Activated T-cell treated with anti-CD3 and anti-CD28 coated beads for 4 hours (primary cell): ENCODE results near the gene REL.
A peak's percentile ranks its signal among the peaks of the same experiment; 100 is the strongest.
"Not testable (repeated sequence)": the region's sequence is repeated elsewhere in the genome, so short reads cannot be mapped to it uniquely, and the experiment has no call there.

Source experiments
- DNase-seq: peaks from one replicate; pipeline ENCODE4 v3.0.0-alpha.2; 2020

Gene REL

GRCh38 chr2:60868589-60869273 is 12.6 kb upstream of the REL start:
- DNase-seq: no peak

DNA sequence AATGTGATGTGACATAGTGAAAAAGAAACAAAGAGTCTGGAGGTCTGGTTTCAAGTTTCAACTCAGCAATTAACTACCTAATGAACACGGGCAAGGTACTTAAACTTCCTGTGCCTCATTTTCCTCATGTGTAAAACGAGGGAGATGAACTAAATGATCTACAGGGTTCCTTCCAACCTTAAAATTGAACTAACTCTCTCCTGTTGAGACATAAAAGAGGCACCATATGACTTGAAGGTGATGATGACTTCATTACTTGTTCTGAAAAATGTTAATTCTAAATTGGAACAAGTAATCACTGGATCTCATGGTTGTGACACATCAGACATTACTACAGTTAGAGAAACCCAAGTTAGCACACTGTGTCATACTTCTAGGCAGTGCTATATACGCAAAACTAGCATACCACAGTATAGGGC is 8.9 kb upstream of the REL start:
- DNase-seq: no peak

DNA sequence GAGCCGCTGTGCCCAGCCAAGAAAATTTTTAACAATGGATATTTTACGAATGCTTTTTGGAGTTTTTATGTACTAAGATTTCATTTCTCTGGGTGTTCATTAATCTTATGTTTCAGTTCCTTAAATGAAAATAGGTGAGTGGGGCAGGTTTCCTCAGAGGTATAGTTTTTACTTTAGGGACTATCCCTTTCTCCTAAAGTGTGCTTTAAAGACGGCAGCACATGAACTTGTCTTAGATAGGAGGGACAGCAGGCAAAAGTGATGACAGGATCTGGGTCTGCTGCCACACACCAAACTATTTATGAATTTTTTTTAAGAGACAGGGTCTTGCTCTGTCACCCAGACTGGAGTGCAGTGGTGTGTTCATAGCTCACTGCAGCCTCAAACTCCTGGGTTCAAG is 8.0 kb upstream of the REL start:
- DNase-seq: no peak

GRCh38 chr2:60875520-60875919 is 5.9 kb upstream of the REL start:
- DNase-seq: no peak

GRCh38 chr2:60880643-60881046 is 729 bp upstream of the REL start:
- no peak for DNase-seq

- no peak for DNase-seq
Observed at GRCh38 chr2:60882971-60883753, 1.8 kb downstream of the REL start.

DNA sequence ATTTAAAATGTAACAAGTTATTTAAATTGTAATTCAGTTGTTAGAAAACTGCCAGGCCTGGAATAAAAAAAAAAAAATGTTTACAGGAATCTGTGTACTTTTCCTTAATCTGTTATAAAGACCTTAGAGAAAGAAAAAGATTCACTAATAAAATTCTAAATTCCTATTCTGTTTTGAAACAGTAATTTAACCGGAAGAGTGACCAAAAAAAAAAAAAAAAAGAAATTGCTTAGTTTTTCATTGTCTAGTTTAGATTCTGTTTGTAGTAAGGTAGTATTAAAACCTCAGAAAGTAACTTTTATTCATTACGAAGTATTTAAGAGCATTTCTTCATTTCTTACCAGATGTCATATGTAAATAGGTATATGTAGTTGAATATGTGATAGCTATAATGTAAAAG is 2.5 kb downstream of the REL start:
- DNase-seq: no peak

DNA sequence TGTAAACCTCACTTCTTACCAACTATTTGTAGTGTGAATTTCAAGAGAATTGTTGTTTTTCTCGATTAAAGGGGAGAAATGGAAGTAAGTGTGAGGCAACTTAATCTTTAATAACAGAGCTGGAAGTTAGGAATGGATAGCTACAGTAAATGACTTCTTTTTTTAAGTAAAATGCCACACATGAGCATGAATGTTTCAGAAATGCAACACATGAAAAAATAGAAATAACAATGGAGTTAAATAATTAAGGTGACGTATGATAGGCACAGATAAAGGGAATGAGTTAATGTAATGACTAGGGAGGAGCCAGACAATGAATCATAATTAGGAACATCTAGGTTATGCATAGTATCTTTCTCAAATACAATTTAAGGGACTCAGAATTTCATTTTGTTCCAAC is 3.4 kb downstream of the REL start:
- DNase-seq: no peak

GRCh38 chr2:60885683-60886082 is 4.3 kb downstream of the REL start:
- DNase-seq: no peak

- no peak for DNase-seq
Observed at GRCh38 chr2:60886991-60887390, 5.6 kb downstream of the REL start.

DNA sequence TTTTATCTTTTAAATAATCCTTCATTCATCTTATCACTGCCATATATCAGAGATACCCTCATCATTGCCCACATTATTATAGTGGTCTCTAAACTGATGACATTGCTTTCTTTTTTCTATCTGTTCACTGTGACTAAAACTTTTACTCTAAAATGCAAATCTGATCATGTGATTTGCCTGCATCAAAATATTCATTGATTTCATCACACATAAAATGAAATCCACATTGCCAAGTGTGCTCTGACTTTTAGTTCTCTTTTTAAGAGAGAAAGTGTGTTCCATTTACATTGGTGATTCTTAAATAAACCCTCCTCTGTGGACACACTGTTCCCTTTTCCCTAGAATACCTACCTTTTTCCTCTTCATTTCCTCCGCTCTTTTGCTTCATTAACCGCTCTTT is 7.5 kb downstream of the REL start:
- DNase-seq: no peak

GRCh38 chr2:60889581-60890392 is 8.4 kb downstream of the REL start:
- not testable (repeated sequence) for DNase-seq

DNA sequence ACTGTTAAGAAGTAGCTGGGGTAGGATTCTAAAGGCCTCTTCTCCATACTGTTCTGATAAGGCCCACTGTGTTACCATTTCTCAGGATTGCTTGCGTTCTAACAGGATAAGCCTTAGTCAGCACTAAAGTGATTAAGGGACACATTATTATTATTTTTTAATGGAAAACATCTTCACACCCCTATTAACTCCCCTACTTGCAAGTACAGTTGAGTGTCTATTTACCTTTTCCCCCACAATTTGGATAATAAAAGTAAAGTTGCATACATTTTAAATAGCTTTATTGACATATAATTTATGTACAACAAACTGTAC is 9.0 kb downstream of the REL start:
- DNase-seq: no peak

GRCh38 chr2:60891180-60891579 is 9.8 kb downstream of the REL start:
- no peak for DNase-seq

- no peak for DNase-seq
Observed at GRCh38 chr2:60898567-60898966, 17.2 kb downstream of the REL start.

- DNase-seq: peak; percentile 73
Observed at GRCh38 chr2:60899230-60899891, 18.0 kb downstream of the REL start.

DNA sequence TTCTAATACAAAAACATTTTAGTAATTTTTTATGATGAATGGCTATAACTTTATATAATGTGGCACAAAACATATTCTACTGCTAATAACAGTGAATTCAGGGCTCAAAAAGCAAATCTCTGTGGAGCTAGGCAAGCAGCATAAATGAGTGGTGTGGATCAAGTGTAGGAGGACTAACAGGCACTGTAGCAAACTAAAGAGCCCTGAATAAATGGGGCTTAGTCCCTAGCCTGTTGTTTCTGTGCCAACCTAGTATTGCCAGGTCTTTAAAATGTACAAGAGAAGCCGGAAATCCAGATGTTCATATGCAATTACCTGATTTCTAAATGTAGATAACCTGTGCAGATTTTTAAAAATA is 18.5 kb downstream of the REL start:
- DNase-seq: no peak

DNA sequence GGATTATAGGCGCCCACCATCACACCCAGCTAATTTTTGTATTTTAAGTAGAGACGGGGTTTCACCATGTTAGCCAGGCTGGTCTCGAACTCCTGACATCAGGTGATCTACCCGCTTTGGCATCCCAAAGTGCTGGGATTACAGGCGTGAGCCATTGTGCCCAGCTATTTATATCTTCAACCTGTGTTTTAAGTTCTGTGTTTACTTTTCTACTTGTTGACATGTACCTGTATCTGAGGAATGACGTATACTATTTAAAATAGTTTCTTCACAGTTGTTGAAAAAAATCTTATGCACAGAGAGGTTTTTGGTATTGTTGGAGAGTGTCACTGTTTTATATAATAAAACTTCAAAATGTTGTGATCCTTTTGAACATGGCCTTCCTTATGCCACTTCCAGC is 19.9 kb downstream of the REL start:
- DNase-seq: not testable (repeated sequence)

DNA sequence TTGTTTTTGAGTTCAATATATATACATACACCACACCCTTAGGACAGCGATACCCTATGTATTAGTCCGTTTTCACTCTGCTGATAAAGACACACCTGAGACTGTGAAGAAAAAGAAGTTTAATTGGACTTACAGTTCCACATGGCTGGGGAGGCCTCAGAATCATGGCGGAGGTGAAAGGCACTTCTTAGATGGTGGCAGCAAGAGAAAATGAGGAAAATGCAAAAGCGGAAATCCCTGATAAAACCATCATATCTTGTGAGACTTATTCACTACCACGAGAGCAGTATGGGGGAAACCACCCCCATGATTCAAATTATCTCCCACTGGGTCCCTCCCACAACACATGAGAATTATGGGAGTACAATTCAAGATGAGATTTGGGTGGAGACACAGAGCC is 24.5 kb downstream of the REL start:
- DNase-seq: not testable (repeated sequence)

DNA sequence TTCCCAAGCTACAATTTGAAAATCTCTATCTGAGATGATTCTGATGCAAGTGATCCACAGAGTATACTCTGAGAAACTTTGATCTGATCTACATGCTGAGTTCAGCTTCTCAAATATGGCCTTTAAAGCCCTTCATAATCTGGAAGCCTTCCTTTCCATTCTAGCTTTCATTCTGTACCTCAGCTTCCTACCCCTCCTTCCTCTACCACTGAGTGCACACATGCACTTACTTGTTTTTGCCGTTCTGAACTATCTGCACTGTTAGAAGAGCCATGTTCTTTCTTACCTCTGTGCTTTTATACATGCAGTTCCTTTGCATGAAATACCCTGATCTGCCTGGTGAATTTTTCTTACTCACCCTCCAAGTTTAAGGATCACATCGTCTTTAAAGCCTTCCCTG is 25.0 kb downstream of the REL start:
- no peak for DNase-seq

DNA sequence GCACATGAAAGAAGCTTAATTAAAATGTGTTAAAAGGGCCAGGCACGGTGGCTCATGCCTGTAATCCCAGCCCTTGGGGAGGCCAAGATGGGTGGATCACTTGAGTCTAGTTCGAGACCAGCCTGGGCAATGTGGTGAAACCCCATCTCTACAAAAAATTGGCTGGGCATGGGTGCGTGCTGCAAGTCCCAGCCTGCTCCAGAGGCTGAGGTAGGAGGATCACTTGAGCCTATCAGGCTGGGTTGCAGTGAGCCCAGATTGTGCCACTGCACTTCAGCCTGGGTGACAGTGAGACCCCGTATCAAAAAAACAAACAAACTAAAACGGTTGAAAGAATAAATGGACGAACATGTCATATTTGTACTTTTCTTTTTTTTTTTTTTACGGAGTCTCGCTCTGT is 26.0 kb downstream of the REL start:
- DNase-seq: no peak

DNA sequence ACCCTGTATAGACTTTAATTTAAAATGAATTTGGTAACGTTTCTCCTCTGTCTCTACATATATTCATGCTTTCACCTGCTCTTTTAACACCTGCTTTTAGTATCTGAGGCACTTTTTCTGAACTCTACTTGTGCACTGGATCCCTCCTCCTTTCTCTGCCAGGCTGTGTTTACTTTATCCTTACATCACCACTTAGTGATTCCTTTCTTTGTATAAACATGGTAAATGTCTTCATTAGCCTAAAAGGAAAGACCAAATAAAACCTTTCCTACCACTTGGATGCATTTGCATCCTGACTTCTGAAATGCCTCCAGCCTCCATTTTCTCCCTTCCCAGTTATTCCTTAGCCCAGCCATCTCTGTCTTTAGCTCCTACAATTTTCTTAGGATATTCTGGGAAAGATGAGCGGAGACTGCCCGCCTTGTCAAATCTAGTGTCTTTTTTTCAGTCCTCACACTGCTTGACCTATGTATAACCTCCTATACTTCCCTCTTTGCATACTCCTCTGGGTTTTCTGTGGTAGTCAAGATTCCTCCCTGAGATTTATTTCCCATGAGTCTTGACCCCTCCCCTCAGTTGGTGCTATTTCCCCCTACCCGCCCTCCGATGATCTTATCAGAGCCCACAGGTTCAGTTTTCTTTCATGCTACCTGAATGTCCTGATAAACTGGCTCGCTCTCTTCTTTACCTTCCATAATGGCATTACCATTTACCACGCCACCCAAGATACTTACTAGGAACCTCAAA is 44.8 kb downstream of the REL start:
- no peak for DNase-seq
